ENCODE measurements around the gene TGFBR3L. TPM values are rescaled to one million over a fixed set of nuclear protein-coding genes. Genes with fewer than 3 reads are reported as not detected.

Gene TGFBR3L
- total and polyA plus RNA-seq, 2 of the 8 experiments (the other 6 are each of a cell fraction or from before 2014, with no cell fraction given) = 3.1 to 3.7 TPM

- POLR2A ChIA-PET (ENCODE audit: partially characterized antibody) = interaction anchor here (1.5 to 4.5 kb wide), 3 partner anchors 10 to 15 kb away, joined by 3 to 23 read pairs (median 8); partner anchors contain the start of gene TIMM44
- no peaks in the 10 kb centered on the region for H3K23me2 ChIP-seq (ENCODE audit: low read depth, low read length)
- H2BK5ac ChIP-seq (ENCODE audit: low read depth, low read length) = no peak overlapping the region
- no peak overlapping the region for H2BK20ac ChIP-seq (ENCODE audit: low read length)
- H4K20me1 ChIP-seq (replicated peaks in 1 of 2; ENCODE audit: control insufficient read depth in 1 of 2, insufficient read depth in 2 of 2, low read length in 2 of 2) = peaks cover 3 to 5% of the 10 kb centered on the region in 2 experiments
- H3K79me2 ChIP-seq (ENCODE audit: control insufficient read depth in 1 of 2, insufficient read depth in 2 of 2, low read length in 2 of 2) = no peaks in the 10 kb centered on the region
- H3K23ac ChIP-seq (ENCODE audit: insufficient read length) = no peak overlapping the region
- no peak overlapping the region for H3K27ac ChIP-seq (ENCODE audit: low read depth, low read length)
- H3K36me3 ChIP-seq (ENCODE audit: control insufficient read depth in 2 of 4, insufficient read depth in 4 of 4, low read length in 3 of 4) = peaks cover 16 to 34% (median 26%) of the 10 kb centered on the region in 4 experiments
- H3K9ac ChIP-seq (replicated peaks in 1 of 4; ENCODE audit: extremely low read depth in 1 of 4, low read depth in 3 of 4, low read length in 3 of 4) = no peak overlapping the region
- CTCF ChIA-PET (ENCODE audit: partially characterized antibody) = interaction anchor here (1.8 to 2.9 kb wide), 2 partner anchors 12 to 16 kb away, joined by 5 to 12 read pairs; partner anchors contain the start of gene TIMM44
- no peak overlapping the region for H2BK120ac ChIP-seq (replicated peaks; ENCODE audit: low read depth, low read length)
- H3K18ac ChIP-seq (ENCODE audit: extremely low read depth, low read length) = no peak overlapping the region
- FAIRE-seq (no peak), DNase-seq (ENCODE audit: low read depth in 1 of 2, low spot score in 2 of 2) (no peak)
- no peak overlapping the region for H2BK15ac ChIP-seq (ENCODE audit: low read length)
- H3K4me2 ChIP-seq (ENCODE audit: insufficient read depth in 1 of 2, low read depth in 2 of 2, low read length in 2 of 2) = no peak overlapping the region
- no peak overlapping the region for H4K91ac ChIP-seq (replicated peaks; ENCODE audit: insufficient read length, low read length)
- no peak overlapping the region for H3K56ac ChIP-seq (replicated peaks; ENCODE audit: insufficient read length, low read depth, low read length)
- no peak overlapping the region for H4K8ac ChIP-seq (ENCODE audit: extremely low read depth, insufficient read depth, low read length)
- TF ChIP-seq TAF1 (IDR thresholded peaks at IDR 0.05; ENCODE audit: low read depth, low read length) (no peak), ATF2 (IDR thresholded peaks at IDR 0.05; ENCODE audit: low read length) (no peak), CEBPB (IDR thresholded peaks at IDR 0.05; ENCODE audit: low read depth, low read length) (no peak), KDM5A (IDR thresholded peaks at IDR 0.05; ENCODE audit: low read length) (no peak), RFX5 (IDR thresholded peaks at IDR 0.05; ENCODE audit: borderline replicate concordance, low read depth, low read length) (no peak)
- no peaks in the 10 kb centered on the region; a peak in 1 of 7 replicates for H3K27me3 ChIP-seq (replicated peaks in 1 of 4; ENCODE audit: control insufficient read depth in 3 of 4, extremely low read depth in 1 of 4, insufficient read depth in 3 of 4, low read length in 3 of 4)
- H3K4ac ChIP-seq (replicated peaks; ENCODE audit: insufficient read length, low read depth, low read length) = no peak overlapping the region
- no peak overlapping the region for H2AFZ ChIP-seq (ENCODE audit: low read length)
- WGBS, 2 experiments (ENCODE audit: extremely low coverage in 1 of 2, insufficient coverage in 1 of 2, insufficient read length in 1 of 2, insufficient replicate concordance in 2 of 2, low coverage in 1 of 2, low lambda C conversion rate in 2 of 2, missing lambda C conversion rate in 1 of 2) = 92% methylated on average over 6 of the region's 6 CpGs; no CpG with 5 or more reads in 1 of the 2 experiments
- H3K79me1 ChIP-seq (ENCODE audit: low read depth, low read length) = no peaks in the 10 kb centered on the region; the same call in 1 of the 2 replicates
- H2BK12ac ChIP-seq (ENCODE audit: low read depth, low read length) = no peak overlapping the region
- no peak overlapping the region for H2AK5ac ChIP-seq (ENCODE audit: low read depth, low read length)
- H4K5ac ChIP-seq (ENCODE audit: insufficient read length, low read depth, low read length) = no peak overlapping the region
- no peaks in the 10 kb centered on the region for H3K4me1 ChIP-seq (replicated peaks in 1 of 4; ENCODE audit: control insufficient read depth in 3 of 4, insufficient read depth in 4 of 4, low read length in 3 of 4)
- no peak overlapping the region for H3K4me3 ChIP-seq (ENCODE audit: extremely low read depth in 1 of 4, insufficient read depth in 2 of 4, low read depth in 3 of 4, low read length in 4 of 4)
- no peak overlapping the region for H3K14ac ChIP-seq (ENCODE audit: insufficient read length)
- no peaks in the 10 kb centered on the region for H3K9me3 ChIP-seq (ENCODE audit: insufficient read depth in 2 of 2, low read depth in 1 of 2, low read length in 1 of 2)
These were observed 44.6 kb downstream of the TGFBR3L start for GRCh38 chr19:7959211-7959610.

Data from H1 (cell line).